Activated B cell treated with CpG ODN at 0.5 μM for 24 hours (primary cell): Measurements from ENCODE around the gene SBSN. TPM values are rescaled to one million over a fixed set of nuclear protein-coding genes. Genes with fewer than 3 reads are reported as not detected.

Source experiments
- ATAC-seq: fragments of 200-7000 bp; cut with Tn5 transposase; one replicate; pipeline ENCODE4 v1.10.0; 2021; ENCODE audit warnings: low read depth, mild to moderate bottlenecking, moderate library complexity
- CTCF ChIA-PET: fragments of 350-600 bp; sonication (Branson Sonifier 250); formaldehyde crosslinking; loops from one replicate; lab custom pipeline; 2021; ENCODE audit warnings: antibody characterized with exemption; lab: Charles Lee
- POLR2A ChIA-PET: fragments of 350-600 bp; sonication (Branson Sonifier 250); formaldehyde crosslinking; loops from one replicate; lab custom pipeline; 2021; ENCODE audit warnings: antibody characterized with exemption; lab: Charles Lee
- DNase-seq: peaks from one replicate; pipeline ENCODE4 v3.0.0; 2022
- H3K27ac Mint-ChIP-seq: one replicate; pipeline ENCODE4 v1.8.0; 2020; ENCODE audit warnings: mixed read lengths
- H3K27me3 Mint-ChIP-seq: one replicate; pipeline ENCODE4 v1.8.0; 2021; ENCODE audit warnings: mixed read lengths
- H3K36me3 Mint-ChIP-seq: one replicate; pipeline ENCODE4 v1.8.0; 2021; ENCODE audit warnings: low read depth, mixed read lengths
- H3K4me1 Mint-ChIP-seq: one replicate; pipeline ENCODE4 v1.8.0; 2021; ENCODE audit warnings: mixed read lengths
- H3K4me3 Mint-ChIP-seq: one replicate; pipeline ENCODE4 v1.8.0; 2020; ENCODE audit warnings: mild to moderate bottlenecking, mixed read lengths
- H3K9me3 Mint-ChIP-seq: one replicate; pipeline ENCODE4 v1.8.0; 2020; ENCODE audit warnings: mixed read lengths
- intact Hi-C: fragments of 100-400 bp; cut with micrococcal nuclease; formaldehyde crosslinking; loops from one replicate; pipeline ENCODE4 v1.15.1; 2024
- total RNA-seq: library from RNA; stranded (reverse); gene quantifications from 2 replicates; pipeline ENCODE4 v1.2.3, GENCODE V29; 2022
- TF ChIP-seq, protein P1 (sequence below): fragments of 200-600 bp; IDR thresholded peaks from one replicate; pipeline ENCODE4 v1.8.0; 2022; ENCODE audit warnings: antibody characterized with exemption, mild to moderate bottlenecking

Gene SBSN
- total RNA-seq, 1 donor from 2014 or later = not detected

DNA sequence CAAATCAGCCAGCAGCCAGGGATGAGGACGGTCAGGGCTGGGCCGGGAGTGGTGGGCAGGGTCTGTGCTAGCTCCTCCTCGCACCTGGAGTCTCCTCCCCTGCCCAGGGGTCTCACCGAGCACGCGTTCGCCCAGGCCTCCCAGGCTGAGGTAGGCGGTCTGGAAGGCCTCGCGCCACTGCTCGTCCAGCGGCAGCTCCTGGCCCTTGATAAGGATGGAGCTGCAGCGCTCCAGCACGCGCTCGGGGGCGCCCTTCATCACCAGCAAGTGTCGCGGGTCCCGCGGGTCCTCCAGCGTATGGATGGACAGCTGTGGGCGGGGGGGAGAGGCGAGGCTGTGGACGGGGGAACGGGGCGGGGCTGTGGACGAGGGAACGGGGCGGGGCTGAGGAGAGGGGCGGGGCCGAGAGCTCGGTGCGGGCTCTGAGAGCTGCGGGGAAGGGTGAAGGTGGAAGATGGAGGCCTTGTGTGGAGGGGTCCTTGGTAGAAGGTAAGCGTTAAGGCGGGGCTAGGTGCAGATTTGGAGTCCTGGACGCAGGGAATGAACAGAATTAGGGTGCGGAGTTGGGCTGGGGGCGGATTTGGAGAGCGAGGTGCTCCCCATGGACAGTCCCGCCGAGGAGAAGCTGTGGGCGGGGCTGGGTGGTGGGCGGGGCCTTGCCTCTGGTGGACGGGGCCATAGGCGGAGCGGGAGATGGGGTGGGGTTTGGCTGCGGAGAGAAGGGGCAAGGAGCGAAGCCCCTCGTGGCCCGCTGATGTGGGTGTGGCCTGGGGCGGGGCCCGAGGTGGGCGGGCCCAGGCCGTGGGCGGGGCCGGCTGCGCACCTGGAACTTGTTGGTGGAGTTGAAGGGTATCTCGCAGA, 29.7 kb upstream of the SBSN start:
- Mint-ChIP-seq H3K36me3 (no peaks in the 10 kb centered on the region), H3K9me3 (no peaks in the 10 kb centered on the region), H3K4me3 (peak overlapping the region; percentile 69), H3K27me3 (peaks cover 52% of the 10 kb centered on the region), H3K27ac (no peak overlapping the region), H3K4me1 (peaks cover 24% of the 10 kb centered on the region)
- intact Hi-C loops = no loop called here
- peak; percentile 49 for ATAC-seq
- TF ChIP-seq, protein P1, sequence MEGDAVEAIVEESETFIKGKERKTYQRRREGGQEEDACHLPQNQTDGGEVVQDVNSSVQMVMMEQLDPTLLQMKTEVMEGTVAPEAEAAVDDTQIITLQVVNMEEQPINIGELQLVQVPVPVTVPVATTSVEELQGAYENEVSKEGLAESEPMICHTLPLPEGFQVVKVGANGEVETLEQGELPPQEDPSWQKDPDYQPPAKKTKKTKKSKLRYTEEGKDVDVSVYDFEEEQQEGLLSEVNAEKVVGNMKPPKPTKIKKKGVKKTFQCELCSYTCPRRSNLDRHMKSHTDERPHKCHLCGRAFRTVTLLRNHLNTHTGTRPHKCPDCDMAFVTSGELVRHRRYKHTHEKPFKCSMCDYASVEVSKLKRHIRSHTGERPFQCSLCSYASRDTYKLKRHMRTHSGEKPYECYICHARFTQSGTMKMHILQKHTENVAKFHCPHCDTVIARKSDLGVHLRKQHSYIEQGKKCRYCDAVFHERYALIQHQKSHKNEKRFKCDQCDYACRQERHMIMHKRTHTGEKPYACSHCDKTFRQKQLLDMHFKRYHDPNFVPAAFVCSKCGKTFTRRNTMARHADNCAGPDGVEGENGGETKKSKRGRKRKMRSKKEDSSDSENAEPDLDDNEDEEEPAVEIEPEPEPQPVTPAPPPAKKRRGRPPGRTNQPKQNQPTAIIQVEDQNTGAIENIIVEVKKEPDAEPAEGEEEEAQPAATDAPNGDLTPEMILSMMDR = no peak
- DNase-seq = peak; percentile 35
- ChIA-PET CTCF (interaction anchor here (0.9 kb wide), 1 partner anchor 9 kb away, joined by 3 read pairs; no protein-coding TSS in a partner anchor), POLR2A (interaction anchor here (0.6 to 0.7 kb wide), 2 partner anchors 9 to 130 kb away, joined by 4 to 6 read pairs; no protein-coding TSS in a partner anchor)

DNA sequence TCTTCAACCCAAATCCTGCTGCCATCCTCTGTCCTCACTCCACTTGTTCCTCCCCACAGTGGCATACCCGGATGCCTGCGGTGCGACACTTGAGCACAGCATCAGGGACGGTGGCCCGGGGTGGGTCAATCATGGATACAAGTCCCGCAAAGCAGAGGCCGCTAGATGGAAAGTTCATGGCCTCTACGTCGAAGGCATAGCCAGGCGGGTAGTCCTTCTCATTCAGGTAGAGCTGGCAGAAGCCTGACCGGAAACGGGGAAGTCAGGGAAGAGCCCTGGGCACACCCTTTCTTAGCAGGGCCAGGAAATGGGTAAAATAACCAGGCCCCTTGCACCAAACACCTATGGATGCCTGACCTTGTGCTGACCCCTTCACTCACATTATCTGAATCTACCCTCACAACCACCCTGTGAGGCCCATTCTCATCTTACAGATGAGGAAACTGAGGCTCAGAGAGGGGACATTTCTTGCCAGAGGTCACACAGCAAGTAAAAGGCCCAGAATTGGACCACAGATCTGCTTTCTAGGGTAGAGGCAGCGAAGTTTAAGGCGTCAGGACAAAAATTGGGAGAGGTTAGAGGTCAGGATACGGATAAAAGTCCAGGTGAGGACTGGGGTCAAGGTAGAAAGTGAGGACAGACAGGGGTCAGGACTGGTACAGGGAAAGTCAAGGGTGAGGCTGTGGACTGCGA, 28.9 kb upstream of the SBSN start:
- POLR2A ChIA-PET = interaction anchor here (0.7 kb wide), 1 partner anchor 131 kb away, joined by 4 read pairs; no protein-coding TSS in a partner anchor
- CTCF ChIA-PET = interaction anchor here (0.9 kb wide), 1 partner anchor 9 kb away, joined by 3 read pairs; no protein-coding TSS in a partner anchor

GRCh38 chr19:35556025-35556590, 28.0 kb upstream of the SBSN start:
- no peak for DNase-seq
- Mint-ChIP-seq H3K36me3 (no peaks in the 10 kb centered on the region), H3K27me3 (peaks cover 40% of the 10 kb centered on the region), H3K9me3 (no peaks in the 10 kb centered on the region), H3K4me1 (peaks cover 24% of the 10 kb centered on the region), H3K4me3 (no peak overlapping the region), H3K27ac (no peak overlapping the region)
- ChIA-PET CTCF (interaction anchor here (0.9 kb wide), 1 partner anchor 8 kb away, joined by 3 read pairs; no protein-coding TSS in a partner anchor), POLR2A (no interaction called here)
- intact Hi-C loops = no loop called here
- no peak for ATAC-seq
- TF ChIP-seq, protein P1 = no peak

More for the DNA sequence above, 28.9 kb upstream of the SBSN start:
- peaks cover 46% of the 10 kb centered on the region for H3K27me3 Mint-ChIP-seq
- DNase-seq = no peak
- H3K4me1 Mint-ChIP-seq = peaks cover 24% of the 10 kb centered on the region
- TF ChIP-seq, protein P1 = no peak
- ATAC-seq = no peak
- H3K27ac Mint-ChIP-seq = no peak overlapping the region
- H3K36me3 Mint-ChIP-seq = no peaks in the 10 kb centered on the region
- intact Hi-C loops = no loop called here
- H3K4me3 Mint-ChIP-seq = peak overlapping the region; percentile 33
- no peaks in the 10 kb centered on the region for H3K9me3 Mint-ChIP-seq

- Mint-ChIP-seq H3K9me3 (no peaks in the 10 kb centered on the region), H3K27ac (no peak overlapping the region), H3K4me3 (no peak overlapping the region), H3K27me3 (peaks cover 38% of the 10 kb centered on the region), H3K36me3 (peaks cover 4% of the 10 kb centered on the region), H3K4me1 (peaks cover 24% of the 10 kb centered on the region)
- intact Hi-C loops = no loop called here
- TF ChIP-seq, protein P1 = no peak
- no peak for ATAC-seq
- DNase-seq = no peak
- ChIA-PET CTCF (no interaction called here), POLR2A (no interaction called here)
These were observed 27.3 kb upstream of the SBSN start for GRCh38 chr19:35555301-35556005.
